ENCODE results near the gene IRF9. TPM values are rescaled to one million over a fixed set of nuclear protein-coding genes. Genes with fewer than 3 reads are reported as not detected.

IRF9 gene
- total RNA-seq, 1 donor from 2014 or later: 229 TPM

DNA sequence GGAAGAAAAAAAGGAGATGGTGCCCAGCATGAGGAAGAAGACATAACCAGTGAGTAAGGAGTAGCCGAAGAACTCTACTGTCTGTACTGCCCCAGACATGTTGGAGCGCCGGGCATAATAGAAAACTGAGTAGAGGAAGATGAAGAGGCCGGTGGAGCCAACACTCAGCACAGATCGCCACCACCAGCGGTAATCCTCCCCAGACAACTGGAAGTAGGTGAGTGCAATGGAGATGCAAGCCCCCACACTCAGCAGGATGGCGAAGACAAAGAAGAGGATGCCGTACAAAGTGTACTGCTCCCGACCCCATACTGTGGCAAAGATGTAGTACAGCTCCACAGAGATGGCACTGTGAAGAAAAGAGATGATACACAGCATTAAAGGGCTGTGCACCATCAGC, 28.4 kb downstream of the IRF9 start:
- no peak overlapping the region for H3K4me3 Mint-ChIP-seq
- peak overlapping the region; percentile 87 for H3K27ac Mint-ChIP-seq
- ChIA-PET POLR2A (interaction anchor here (0.6 to 3.7 kb wide), 16 partner anchors 7 to 107 kb away, joined by 3 to 44 read pairs (median 6); partner anchors contain the start of genes CHMP4A, DCAF11, EMC9 and IRF9), CTCF (interaction anchor here (0.8 to 2.6 kb wide), 4 partner anchors 24 to 118 kb away, joined by 3 to 11 read pairs (median 7); partner anchors contain the start of genes CHMP4A, CIDEB and IRF9)
- intact Hi-C loops (cut with micrococcal nuclease): loop anchor here (2.0 kb wide), 1 partner anchor 43 kb away; the partner anchor contains the start of genes PSME2 and RNF31
- TF ChIP-seq CTCF (IDR thresholded peaks at IDR 0.05): no peak
- DNase-seq (no peak), ATAC-seq (ENCODE audit: low read depth) (no peak)
- H3K4me1 Mint-ChIP-seq: peaks cover 39% of the 10 kb centered on the region
- H3K36me3 Mint-ChIP-seq (ENCODE audit: low read depth): peaks cover 60% of the 10 kb centered on the region
- no peaks in the 10 kb centered on the region for H3K9me3 Mint-ChIP-seq
- H3K27me3 Mint-ChIP-seq: no peaks in the 10 kb centered on the region

GRCh38 chr14:24190416-24190815, 29.4 kb downstream of the IRF9 start:
- CTCF ChIA-PET: no interaction called here
- Mint-ChIP-seq H3K4me1 (peaks cover 46% of the 10 kb centered on the region), H3K27me3 (no peaks in the 10 kb centered on the region), H3K4me3 (no peak overlapping the region), H3K9me3 (no peaks in the 10 kb centered on the region), H3K36me3 (ENCODE audit: low read depth) (peaks cover 55% of the 10 kb centered on the region), H3K27ac (peak overlapping the region; percentile 4)
- no peak for TF ChIP-seq CTCF (IDR thresholded peaks at IDR 0.05)
- POLR2A ChIA-PET: interaction anchor here (0.6 to 0.7 kb wide), 3 partner anchors 22 to 89 kb away, joined by 3 to 8 read pairs (median 3); no protein-coding TSS in a partner anchor
- ATAC-seq (ENCODE audit: low read depth) (no peak), DNase-seq (no peak)
- intact Hi-C loops (cut with micrococcal nuclease): no loop called here

DNA sequence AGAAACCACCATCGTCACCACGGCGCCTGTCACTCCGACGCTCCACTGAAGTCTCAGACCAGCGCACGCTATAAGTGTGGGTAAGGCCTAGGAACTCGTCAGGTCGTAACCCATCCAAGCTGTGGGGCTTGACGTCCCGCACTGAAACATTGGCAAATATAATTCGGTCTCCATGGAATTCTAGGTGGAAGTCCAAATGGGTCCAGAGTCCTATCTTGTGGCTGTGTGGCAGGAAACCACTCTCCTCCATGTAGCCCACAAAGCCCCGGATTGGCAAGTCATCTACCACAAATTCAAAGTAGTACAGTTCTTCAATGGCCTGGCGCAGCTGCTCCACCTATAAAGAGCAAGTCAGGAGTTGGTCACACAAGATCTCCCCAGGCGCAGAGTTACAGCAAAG, 31.9 kb downstream of the IRF9 start:
- Mint-ChIP-seq H3K36me3 (ENCODE audit: low read depth) (peaks cover 42% of the 10 kb centered on the region), H3K27ac (peak overlapping the region; percentile 1), H3K9me3 (no peaks in the 10 kb centered on the region), H3K4me1 (peaks cover 51% of the 10 kb centered on the region), H3K27me3 (no peaks in the 10 kb centered on the region), H3K4me3 (no peak overlapping the region)
- ATAC-seq (ENCODE audit: low read depth) (no peak), DNase-seq (no peak)
- POLR2A ChIA-PET: interaction anchor here (3.1 to 3.8 kb wide), 2 partner anchors 32 to 49 kb away, joined by 22 to 38 read pairs; partner anchors contain the start of genes IRF9 and TINF2
- intact Hi-C loops (cut with micrococcal nuclease): no loop called here
- CTCF ChIA-PET: no interaction called here
- TF ChIP-seq CTCF (IDR thresholded peaks at IDR 0.05): no peak

- Mint-ChIP-seq H3K27ac (peak overlapping the region; percentile 97), H3K27me3 (no peaks in the 10 kb centered on the region), H3K4me3 (peak overlapping the region; percentile 96), H3K36me3 (ENCODE audit: low read depth) (peaks cover 46% of the 10 kb centered on the region), H3K4me1 (peaks cover 49% of the 10 kb centered on the region), H3K9me3 (no peaks in the 10 kb centered on the region)
- DNase-seq (no peak), ATAC-seq (ENCODE audit: low read depth) (no peak)
- intact Hi-C loops (cut with micrococcal nuclease): loop anchor here (2.0 kb wide), 1 partner anchor 76 kb away; the partner anchor contains the start of gene RABGGTA
- no peak for TF ChIP-seq CTCF (IDR thresholded peaks at IDR 0.05)
- POLR2A ChIA-PET: interaction anchor here (1.0 to 4.1 kb wide), 10 partner anchors 13 to 103 kb away, joined by 3 to 143 read pairs (median 17); partner anchors contain the start of genes CHMP4A, IRF9, MDP1 and PCK2
- CTCF ChIA-PET: interaction anchor here (1.9 kb wide), 1 partner anchor 34 kb away, joined by 7 read pairs; the partner anchor contains the start of gene IRF9
Observed at GRCh38 chr14:24194186-24194872, 33.3 kb downstream of the IRF9 start.

DNA sequence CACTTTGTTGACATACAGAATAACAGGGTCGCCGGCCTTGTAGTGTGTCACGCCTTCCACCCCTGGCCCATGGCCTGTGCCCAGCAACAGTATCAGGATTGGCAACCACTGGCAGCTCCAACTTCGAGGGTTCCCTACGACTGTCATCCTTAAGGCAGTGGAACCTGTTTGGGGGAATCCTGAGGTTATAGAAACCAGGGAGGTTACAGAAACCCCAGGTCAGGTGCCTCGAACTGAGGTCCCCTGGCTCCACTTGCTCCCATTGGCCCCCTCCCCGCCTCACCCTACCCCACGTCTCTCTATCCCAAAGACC, 33.8 kb downstream of the IRF9 start:
- H3K27me3 Mint-ChIP-seq: no peaks in the 10 kb centered on the region
- CTCF ChIA-PET: interaction anchor here (1.5 to 1.9 kb wide), 2 partner anchors 34 to 237 kb away, joined by 5 to 7 read pairs; partner anchors contain the start of gene IRF9
- H3K36me3 Mint-ChIP-seq (ENCODE audit: low read depth): peaks cover 47% of the 10 kb centered on the region
- ATAC-seq (ENCODE audit: low read depth): no peak
- peak overlapping the region; percentile 97 for H3K27ac Mint-ChIP-seq
- peaks cover 48% of the 10 kb centered on the region for H3K4me1 Mint-ChIP-seq
- POLR2A ChIA-PET: interaction anchor here (1.0 to 4.1 kb wide), 19 partner anchors 12 to 873 kb away, joined by 3 to 143 read pairs (median 11); partner anchors contain the start of genes CHMP4A, CIDEB, DCAF11 and EMC9
- no peaks in the 10 kb centered on the region for H3K9me3 Mint-ChIP-seq
- H3K4me3 Mint-ChIP-seq: peak overlapping the region; percentile 96
- DNase-seq: no peak
- intact Hi-C loops (cut with micrococcal nuclease): loop anchor here (1.0 to 5.0 kb wide), 6 partner anchors 18 to 237 kb away; partner anchors contain the start of genes CHMP4A, GMPR2, IRF9 and NEDD8
- TF ChIP-seq CTCF (IDR thresholded peaks at IDR 0.05): no peak
